ENCODE measurements around the gene GPX1.
A peak's percentile ranks its signal among the peaks of the same experiment; 100 is the strongest.
"Not testable (repeated sequence)": the region's sequence is repeated elsewhere in the genome, so short reads cannot be mapped to it uniquely, and the experiment has no call there.

GPX1 gene

DNA sequence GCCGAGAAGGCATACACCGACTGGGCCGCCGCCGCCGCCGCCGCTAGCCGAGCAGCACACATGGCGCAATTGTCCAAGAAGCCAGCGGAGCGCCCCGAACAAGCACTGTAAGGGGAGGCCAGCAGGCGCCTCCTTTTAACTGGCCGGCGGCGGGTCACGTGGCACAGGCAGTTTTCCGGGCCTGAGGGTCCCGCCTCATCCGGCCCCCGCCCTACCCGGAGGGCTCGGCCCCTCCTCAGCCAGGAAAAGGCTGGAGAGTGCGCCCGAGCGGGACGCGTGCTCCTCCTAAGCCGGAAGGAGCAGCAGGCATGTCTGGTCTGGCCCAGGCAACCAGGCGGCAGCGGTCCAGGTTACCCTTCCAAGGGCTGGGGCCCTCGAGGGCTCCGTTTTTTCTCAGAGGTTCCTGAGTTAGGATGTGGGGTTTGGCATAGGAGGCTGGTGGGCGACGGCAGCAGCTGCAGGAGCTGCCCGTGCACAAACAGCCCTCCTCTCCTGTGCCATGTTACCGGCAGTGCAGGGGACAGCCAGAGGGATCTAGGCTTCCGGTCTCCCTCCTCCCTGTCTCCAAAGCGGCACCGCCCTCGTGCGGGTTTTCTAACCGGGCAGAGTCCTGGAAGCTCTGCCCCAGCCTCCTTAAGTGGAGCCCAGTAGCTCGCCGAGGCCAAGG lies at the start of gene GPX1:
Gene GPX1 (minus strand): TSS at position 137 of the 667 bp plus-strand sequence. CDS start 75 bp downstream, at position 62.
- DNase-seq (ENCODE audit: low read depth in 2 of 2) = peak; percentile 39 to 42

DNA sequence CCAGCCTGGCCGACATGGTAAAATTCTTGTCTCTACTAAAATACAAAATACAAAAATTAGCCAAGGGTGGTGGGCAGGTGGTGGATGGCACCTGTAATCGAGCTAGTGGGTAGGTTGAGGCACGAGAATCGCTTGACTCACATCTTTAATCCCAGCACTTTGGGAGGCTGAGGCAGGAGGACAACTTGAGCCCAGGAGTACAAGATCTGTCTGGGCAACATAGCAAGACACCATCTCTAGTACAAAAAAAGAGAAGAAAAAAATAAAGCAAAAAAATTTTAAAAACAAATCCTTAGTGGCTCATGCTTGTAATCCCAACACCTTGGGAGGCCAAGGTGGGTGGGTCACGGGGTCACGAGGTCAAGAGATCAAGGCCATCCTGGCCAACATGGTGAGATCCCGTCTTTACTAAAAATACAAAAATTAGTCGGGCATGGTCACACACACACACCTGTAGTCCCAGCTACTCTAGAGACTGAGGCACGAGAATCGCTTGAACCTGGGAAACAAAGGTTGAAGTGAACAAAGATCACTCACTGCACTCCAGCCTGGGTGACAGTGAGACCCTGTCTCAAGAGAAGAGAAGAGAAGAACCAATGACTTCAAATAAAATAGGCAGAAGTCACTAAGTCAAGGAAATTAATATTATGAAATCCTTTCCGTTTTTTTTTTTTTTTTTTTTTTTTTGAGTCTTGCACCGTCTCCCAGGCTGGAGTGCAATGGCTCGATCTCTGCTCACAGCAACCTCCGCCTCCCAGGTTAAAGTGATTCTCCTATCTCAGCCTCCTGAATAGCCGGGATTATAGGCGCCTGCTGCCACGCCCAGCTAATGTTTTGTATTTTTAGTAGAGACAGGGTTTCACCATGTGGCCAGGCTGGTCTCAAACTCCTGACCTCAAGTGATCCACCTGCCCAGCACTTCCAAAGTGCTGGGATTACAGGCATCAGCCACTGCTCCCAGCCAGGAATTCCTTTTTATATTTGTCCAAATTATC lies 48.7 kb upstream of the GPX1 start:
- DNase-seq (ENCODE audit: low read depth in 2 of 2) = no peak

DNA sequence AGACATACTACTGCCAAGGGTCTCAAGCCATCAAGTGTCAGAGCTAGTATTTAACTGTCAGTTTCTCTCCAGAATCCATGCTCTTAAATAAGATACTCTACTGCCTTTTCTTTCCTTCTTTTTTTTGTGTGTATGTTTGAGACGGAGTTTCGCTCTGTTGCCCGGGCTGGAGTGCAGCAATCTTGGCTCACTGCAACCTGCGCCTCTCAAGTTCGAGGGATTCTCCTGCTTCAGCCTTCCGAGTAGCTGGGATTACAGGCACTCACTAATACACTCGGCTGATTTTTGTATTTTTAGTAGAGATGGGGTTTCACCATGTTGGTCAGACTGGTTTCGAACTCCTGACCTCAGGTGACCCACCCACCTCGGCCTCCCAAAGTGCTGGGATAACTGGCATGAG lies 47.4 kb upstream of the GPX1 start:
- DNase-seq (ENCODE audit: low read depth in 2 of 2) = not testable (repeated sequence)

DNA sequence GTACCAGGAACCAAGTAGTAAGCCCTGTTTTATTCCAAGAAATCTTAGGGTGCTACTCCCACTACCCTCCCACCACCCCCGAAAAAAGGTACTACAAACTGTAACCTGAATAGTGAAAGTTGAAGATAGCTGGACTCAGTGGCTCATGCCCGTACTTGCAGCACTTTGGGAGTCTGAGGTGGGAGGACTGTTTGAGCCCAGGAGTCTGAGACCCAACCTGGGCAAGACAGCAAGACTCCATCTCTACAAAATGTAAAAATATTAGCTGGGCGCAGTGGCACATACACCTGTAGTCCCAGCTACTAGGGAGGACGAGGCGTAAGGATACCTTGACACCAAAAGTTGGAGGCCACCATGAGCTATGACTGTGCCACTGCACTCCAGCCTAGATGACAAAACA lies 45.7 kb upstream of the GPX1 start:
- DNase-seq (ENCODE audit: low read depth in 2 of 2) = no peak

DNA sequence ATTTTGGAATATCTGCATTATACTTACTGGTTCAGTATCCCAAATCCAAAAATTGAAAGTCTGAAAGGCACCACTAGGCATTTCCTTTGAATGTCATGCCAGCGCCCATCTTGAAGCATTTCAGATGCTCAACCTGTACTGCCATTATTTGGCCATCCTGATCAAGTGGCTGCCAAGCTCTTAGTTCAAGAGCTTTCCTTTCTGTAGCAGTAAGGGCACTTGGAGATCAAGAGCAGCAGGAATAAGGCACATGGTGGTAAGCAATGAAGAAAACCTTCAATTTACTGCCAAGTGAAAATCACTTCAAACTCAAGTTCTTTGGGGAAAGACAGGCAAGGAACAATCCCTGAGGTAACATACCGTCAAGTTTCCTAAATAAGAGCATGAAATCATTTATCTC lies 43.6 kb upstream of the GPX1 start:
- no peak for DNase-seq (ENCODE audit: low read depth in 2 of 2)

DNA sequence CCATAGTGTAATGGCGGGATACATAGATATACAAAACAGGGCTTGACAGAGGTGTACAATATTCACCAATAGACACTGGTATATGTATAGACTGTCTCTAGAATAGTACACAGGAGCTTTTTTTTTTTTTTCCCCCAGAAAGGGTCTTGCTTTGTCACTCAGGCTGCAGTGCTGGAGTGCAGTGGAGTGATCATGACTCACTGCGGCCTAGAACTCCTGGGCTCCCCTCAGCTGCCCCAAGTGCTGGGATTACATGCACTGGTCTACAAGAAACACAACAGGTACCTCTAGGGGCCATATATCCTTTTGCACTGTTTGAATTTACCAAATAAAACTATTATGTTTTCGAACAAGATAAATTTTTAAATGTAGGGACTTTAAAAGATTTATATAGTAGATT lies 41.3 kb upstream of the GPX1 start:
- DNase-seq (ENCODE audit: low read depth in 2 of 2) = no peak

DNA sequence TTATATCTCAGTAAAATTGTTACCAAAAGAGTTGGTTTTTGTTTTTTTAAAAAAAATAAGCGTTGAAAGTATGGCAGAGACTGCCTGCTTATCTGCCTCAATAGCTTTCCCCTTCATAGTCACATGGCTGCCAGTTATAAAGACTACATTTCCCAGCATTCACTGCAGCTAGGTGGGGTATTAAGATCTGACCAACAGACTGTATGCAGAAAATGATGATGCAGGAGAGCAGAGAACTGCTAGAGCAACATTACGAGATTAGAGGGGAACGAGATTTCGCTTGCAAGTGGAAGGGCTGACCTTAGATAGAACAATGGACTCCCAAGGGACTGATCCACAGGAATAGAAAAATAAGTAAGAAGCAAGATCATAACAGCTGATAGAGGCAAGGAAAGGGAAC lies 39.3 kb upstream of the GPX1 start:
- no peak for DNase-seq (ENCODE audit: low read depth in 2 of 2)

DNA sequence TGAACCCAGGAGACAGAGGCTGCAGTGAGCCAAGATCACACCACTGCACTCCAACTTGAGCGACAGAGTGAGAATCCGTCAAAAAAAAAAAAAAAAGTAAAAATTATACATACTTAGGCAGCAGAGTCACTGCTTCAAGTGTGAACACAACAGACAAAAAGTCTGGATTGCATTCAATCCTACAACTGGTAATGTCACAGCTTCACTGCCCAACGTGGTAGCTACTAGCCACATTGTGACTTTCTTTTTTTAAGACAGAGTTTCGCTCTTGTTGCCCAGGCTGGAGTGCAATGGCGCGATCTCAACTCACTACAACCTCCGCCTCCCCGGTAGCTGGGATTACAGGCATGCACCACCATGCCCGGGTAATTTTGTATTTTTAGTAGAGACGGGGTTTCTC lies 33.2 kb upstream of the GPX1 start:
- not testable (repeated sequence) for DNase-seq (ENCODE audit: low read depth in 2 of 2)

DNA sequence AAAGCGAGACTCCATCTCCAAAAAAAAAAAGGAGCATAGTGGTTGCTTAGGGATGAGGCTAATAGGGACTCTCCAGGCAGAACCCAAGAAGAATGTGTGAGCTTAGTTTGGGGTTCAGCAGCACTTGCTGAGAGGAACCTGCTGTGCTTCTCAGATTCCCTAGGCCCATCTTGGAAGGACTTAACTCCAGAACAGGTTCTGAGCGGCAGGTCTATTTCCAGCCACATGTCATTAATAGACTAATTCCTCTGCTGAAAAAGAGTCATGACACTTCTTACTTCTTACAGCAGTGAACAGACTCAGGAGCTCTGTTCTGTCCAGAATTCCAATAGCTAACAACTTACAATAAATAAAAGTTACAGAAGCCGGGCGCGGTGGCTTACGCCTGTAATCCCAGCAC lies 31.1 kb upstream of the GPX1 start:
- DNase-seq (ENCODE audit: low read depth in 2 of 2) = no peak

DNA sequence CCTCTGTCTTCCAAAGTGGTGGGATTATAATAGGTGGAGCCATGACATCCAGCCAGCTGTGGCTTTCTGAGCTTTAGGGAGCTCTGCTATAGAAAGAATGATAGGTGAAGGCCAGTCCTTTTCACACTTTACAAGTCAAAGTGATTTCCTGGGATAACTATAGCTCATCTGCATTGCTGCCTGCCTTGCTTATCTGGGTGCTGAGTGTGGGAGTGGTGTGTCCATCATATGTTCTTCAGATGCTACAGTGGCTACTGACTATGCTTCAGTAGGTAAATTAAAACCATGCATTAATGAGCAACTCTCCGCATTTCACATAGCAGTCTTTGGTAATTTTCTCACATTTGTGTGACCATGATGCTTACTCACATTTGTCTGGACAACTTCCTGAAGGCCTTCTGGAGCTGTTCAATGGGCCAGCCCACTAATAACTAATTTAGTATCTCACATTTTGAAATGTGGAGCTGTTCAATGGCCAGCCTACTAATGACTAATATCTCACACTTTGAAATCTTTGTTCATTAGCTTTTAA lies 30.2 kb upstream of the GPX1 start:
- DNase-seq (ENCODE audit: low read depth in 2 of 2) = no peak

DNA sequence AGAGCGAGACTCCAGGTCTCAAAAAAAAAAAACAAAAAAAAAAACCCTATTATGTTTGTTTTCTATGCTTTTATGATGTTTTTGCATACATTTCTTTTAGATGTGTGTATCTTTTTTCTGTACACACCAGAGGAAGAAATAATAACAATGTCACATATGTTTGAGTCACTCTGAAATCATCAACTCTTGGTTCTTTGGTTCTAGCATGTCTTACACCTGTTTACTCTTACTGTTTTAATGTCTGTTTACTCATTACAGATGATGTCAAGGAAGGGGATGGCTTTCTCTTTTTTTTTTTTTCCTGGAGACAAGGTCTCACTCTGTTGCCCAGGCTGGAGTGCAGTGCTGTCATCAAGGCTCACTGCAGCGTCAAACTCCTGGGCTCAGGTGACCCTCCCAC lies 29.6 kb upstream of the GPX1 start:
- no peak for DNase-seq (ENCODE audit: low read depth in 2 of 2)

DNA sequence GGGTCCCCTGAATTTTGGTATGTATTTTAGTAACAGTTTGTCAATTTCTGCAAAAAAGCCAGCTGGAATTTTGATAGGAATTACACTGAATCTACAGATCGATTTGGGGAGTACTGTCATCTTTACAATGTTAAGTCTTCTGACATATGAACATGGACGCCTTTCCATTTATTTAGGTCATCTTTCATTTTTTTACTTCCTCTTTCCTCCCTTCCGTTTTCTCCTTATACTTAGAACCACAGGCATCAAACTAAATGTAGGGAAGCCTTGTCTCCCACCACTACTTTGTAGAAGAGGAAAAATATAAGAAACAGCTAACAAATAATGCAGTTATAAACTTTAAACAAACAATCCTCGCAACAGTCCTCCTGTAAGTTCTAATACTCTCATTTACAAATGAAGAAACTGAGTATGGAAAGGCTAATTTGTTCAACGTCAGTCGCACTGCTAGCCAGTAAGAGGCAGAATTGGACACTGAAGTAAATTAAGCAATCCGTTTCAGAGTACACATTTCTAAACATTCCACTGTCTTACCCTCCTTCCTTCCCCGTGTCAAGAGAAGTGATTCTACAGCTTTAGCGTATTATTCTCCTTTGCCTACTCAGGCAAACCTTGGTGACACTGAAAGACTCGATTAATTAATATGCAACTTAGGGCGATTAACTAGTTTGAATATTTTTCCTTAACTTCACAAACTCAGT lies 28.1 kb upstream of the GPX1 start:
- no peak for DNase-seq (ENCODE audit: low read depth in 2 of 2)

DNA sequence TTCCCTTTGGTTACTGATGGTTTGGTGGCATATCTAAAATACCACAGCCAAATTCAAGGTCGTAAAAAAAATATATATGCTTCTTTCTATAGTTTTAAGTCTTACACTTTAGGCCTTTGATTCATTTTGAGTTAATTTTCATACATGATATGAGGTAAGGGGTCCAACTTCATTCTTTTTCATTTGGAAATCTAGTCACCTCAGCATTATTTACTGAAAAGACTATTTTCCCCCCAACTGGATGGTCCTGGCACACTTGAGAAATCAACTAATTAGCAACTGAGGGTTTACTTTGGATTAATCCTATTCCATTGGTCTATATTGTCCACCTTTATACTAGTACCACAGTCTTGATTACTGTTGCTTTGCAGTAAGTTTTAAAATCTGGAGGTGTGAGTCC lies 27.5 kb upstream of the GPX1 start:
- DNase-seq (ENCODE audit: low read depth in 2 of 2) = no peak

DNA sequence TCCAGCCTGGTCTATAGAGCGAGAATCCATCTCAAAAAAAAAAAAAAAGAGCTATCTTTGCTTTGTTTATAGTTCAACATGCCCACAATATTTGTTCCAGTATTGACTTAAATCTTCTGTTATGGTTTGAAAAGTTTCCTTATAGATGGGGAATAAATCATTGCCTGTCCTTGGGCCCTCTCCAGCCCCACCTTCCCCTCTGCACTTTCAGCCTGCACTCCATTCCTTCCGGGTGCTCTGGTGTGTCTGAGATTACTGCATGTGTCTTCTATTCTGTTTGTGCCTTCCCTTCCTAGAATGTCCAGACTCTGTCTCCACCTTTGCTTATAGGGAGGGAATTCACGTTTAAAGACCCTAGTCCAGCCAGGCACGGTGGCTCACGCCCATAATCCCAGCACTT lies 25.2 kb upstream of the GPX1 start:
- DNase-seq (ENCODE audit: low read depth in 2 of 2) = no peak

DNA sequence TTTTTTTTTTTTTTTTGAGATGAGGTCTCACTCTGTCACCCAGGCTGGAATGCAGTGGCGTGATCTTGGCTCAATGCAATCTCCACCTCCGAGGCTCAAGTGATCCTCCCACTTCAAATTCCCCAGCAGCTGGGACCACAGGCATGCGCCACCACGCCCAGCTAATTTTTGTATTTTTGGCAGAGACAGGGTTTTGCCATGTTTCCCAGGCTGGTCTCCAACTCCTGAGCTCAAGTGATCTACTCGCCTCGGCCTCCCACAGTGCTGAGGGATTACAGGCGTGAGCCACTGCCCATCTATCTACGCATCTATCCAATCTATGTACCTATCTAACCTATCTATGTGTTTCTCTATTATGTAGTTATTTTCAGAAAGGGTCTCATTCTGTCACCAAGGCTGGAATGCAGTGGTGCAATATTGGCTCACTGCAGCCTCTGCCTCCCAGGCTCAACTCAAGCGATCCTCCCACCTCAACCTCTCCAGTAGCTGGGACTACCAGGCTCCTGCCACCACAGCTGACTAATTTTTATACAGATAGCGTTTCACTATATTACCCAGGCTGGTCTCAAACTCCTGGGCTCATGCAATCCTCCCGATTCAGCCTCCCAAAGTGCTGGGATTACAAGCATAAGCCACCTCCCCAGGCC lies 20.2 kb upstream of the GPX1 start:
- no peak for DNase-seq (ENCODE audit: low read depth in 2 of 2)

DNA sequence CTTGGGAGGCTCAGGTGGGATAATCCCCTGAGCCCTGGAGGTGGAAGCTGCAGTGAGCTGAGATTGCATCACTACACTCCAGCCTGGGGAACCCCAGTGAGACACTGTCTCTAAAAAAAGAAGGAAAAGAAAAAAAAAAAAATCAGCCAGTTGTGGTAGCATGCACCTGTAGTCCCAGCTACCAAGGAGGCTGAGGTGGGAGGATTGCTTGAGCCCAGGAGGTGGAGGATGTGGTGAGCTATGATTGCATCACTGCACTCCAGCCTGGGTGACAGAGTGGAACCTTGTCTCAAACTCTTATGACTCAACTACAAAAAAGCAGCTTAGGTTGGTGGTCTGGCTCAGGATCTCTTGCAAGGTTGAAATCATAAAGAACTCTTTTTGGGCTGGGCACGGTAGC lies 19.3 kb upstream of the GPX1 start:
- no peak for DNase-seq (ENCODE audit: low read depth in 2 of 2)

DNA sequence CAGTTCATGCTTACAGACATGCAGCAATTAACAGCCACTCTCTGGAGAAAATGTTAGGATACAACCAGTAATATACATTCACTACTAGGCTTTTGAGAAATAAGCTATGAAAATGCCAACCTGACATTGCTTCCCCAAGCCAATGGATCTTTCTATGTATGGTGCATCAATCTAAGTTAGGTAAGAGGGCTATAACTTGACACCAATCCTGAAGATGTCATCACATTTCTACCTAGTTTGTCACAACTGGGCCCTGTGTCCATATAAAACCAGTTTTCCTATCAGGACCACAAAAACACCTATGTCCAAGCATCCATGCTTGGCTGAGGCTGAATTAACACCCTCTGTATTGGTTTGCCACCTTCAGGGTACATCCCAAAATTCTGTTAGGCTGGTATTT lies 13.8 kb upstream of the GPX1 start:
- no peak for DNase-seq (ENCODE audit: low read depth in 2 of 2)

DNA sequence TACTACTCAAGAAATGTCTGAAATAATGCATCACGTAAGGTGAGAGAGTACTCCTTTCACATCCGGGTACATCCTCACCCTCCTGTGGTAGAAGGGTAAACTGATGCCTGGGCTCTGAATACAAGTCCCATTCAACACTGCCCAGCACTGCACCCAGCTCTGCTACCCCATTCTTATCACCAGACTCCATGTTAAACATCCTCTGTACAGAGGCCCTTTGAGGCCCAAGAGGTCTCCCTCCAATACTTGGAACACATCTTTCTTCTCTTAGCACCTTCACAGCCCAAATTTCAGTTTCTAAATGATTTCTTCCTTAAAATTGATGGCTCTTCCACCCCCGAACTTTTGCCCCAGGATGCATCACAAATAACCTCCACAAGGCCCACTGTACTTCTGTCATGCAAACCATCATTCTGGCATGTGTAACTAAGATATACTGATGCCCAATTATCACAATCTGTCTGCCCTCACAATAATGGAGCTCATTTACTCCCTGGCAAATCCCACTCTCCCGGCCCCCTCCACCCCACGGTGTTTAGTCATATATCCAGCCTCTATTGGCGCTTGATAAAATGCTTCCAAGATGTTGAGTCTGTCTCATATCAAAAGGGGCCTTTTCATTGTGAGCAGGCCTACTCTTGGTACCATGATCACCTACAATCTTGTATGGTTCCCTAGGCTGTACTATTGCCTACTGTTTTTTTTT lies 12.6 kb upstream of the GPX1 start:
- no peak for DNase-seq (ENCODE audit: low read depth in 2 of 2)

DNA sequence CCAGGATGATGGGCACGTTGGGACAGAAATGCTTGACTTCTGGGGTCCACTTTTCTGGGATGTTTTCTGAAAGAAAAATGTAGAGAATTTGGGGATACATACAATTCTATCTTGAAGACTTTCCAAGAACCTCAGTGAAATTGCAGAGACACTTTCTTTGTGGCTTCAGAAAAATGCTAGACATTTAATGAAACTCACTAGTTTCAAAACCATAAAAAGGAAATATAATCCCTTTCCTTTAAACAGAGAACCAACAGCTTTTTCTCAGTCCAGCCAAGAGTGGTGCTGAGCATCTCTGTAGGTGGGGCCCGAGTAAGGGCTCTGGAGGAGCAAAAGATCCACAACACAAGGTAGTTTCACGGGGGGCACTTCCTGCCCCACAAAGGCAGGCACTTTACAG lies 4.4 kb upstream of the GPX1 start:
- DNase-seq (ENCODE audit: low read depth in 2 of 2) = no peak

DNA sequence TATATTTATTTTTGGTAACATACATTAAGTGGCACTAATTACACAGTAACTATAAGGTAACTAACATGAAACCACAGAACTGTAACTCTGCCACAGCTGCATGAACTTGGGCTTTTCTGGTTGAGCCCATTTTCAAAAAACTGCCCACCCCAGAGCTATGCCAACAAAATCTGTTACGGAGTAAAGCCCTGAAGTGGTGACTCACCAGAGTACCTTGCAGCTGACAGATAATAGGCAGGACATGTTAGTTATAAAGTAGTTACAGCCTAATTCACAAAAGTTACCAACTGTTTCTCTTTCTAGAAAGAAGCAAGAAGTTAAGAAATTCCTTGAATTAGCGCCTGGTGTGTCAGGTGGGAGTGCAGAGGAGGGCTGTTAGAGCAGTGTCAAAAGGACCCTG lies 1.5 kb upstream of the GPX1 start:
- DNase-seq (ENCODE audit: low read depth in 2 of 2) = no peak

DNA sequence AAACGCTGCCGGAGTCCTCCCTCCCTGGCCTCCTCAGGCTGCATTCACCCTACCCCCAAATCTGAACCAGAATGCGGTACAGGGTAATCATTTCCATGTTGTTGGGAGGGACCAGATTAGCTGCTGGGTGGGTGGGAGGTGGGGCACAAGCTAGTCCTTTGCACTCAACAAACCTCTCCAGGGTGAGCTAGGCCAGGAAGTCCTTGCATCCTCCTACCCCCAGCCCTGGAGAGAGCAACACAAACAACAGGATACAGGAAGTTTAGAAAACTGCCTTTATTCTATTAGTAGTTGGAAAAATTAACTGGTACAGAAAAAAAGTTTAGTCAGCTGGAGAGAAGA lies 702 bp upstream of the GPX1 start:
- no peak for DNase-seq (ENCODE audit: low read depth in 2 of 2)
